Vagina (tissue), 2 donors: ENCODE results near the gene CNTNAP1.

ENCODE experiments used
- CTCF ChIP-seq, 3 experiments: fragments of 450-650 bp in 2 of 3; fragments of 200-600 bp in 1 of 3; sonication (generic) in 1 of 3; IDR thresholded peaks; one replicate each; pipeline ENCODE4 v1.5.1; 2017 to 2019; ENCODE audit warnings: antibody characterized with exemption in 3 of 3, mild to moderate bottlenecking in 2 of 3, moderate library complexity in 2 of 3
- POLR2A ChIP-seq, 2 donors: fragments of 450-650 bp; IDR thresholded peaks; one replicate each; pipeline ENCODE4 v1.6.1; 2017; ENCODE audit warnings: antibody characterized with exemption in 2 of 2, mild to moderate bottlenecking in 2 of 2, moderate library complexity in 2 of 2

GRCh38 chr17:42647778-42648177, 34.6 kb upstream of the CNTNAP1 start:
- TF ChIP-seq CTCF (IDR thresholded peaks at IDR 0.05) (no peak), POLR2A (IDR thresholded peaks at IDR 0.05) (no peak)
